Activated CD4-positive, alpha-beta T cell treated with anti-CD3 and anti-CD28 coated beads, Interleukin-2, amount 50 U/mL, for 4 hours (primary cell): ENCODE data around the gene PRKCE.

Experiments used
- DNase-seq, 2 experiments: peaks; one replicate each; pipeline ENCODE4 v3.0.0-alpha.2; 2020

The PRKCE gene

GRCh38 chr2:46032996-46033395 is 381.5 kb downstream of the PRKCE start:
- DNase-seq: no peak

- DNase-seq: no peak
Measured at GRCh38 chr2:46034535-46034934, 383.1 kb downstream of the PRKCE start.

DNA sequence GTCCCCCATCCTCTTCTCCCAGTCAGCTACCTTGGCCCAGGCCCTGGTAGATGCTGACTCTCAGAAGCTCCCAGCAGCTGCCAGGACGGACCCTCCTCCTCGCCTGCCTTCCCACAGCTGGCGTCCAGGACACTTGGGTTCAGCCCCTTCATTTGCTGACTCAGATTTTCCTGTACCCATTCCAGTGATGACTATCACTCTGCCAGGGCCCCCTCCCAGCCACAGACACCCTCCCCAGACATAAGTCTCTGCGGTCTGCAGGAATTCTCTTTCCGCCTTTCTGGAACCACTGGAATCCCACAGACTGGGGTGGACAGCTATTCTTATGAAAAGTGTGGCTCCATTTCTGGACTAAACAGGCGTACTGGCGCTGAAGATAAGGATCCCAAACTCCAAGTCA is 385.5 kb downstream of the PRKCE start:
- DNase-seq: no peak

- no peak for DNase-seq
Measured at GRCh38 chr2:46039543-46040303, 388.2 kb downstream of the PRKCE start.

DNA sequence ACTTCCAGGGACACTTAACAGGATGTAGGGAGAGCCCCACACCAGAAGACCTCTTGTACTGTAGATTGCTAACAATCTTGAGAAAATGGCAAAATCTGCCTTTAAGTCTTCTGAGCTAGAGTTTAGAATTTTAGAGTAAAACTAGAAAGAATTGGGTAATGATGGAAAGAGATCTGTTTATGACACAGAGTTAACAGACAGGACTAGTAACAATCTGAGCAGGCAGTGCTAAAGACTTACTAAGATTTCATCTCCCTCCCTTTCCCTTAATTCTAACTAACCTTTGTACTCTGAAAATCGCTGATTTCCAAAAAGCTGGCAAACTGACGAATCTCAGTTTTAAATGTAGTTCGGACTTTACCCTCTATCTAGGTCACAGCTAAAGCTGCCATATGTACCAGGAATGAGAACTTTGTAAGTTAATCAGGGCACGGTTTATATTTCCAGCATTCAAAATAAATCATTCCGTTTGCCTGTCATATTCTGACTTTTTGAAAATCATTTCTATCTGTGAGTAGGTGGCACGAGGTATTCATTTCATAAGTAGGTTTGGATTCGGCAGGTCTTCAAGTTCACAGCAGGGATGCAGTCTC is 389.2 kb downstream of the PRKCE start:
- DNase-seq: no peak

DNA sequence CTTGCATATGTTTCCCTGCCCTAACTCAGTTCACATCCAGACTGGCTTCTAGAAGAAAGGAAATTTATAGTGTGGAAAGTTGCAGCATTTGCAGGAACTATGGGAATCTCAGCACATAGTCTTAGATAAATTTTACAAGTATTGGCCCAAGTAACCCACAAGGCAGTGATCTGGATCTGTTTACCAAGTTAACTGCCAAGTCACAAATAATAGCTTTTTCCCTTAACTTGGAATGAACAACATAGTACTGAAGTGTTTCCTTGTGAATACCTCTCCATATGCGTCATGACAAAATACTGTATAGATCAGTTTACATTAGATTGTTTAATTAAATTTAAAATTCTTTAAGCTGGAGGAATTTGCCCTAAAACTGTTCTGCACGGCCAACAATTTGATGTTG is 390.0 kb downstream of the PRKCE start:
- no peak for DNase-seq

DNA sequence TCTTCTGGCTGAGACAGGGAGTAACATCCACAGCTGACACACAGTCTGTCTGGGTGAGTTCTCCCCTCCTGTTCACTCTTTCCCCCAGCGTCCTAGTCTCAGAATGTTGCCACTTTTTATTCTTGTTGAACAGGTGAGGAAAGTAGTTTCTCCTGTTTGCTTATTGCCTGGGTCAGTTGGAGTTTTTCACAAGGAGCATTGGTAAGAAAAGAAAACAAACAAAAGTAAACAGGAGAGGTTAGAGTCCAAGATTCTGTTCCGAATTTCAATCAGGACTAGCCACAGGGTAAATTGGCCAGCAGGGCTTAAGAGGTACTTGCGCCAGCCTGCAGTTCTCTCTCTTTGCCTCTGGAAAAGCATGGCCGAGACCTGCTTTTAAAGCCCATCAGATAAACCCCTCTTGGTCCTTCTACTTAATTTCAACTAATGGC is 390.7 kb downstream of the PRKCE start:
- no peak for DNase-seq

- no peak for DNase-seq
Measured at GRCh38 chr2:46042711-46043110, 391.2 kb downstream of the PRKCE start.

- DNase-seq: no peak
Measured at GRCh38 chr2:46045888-46046287, 394.4 kb downstream of the PRKCE start.

DNA sequence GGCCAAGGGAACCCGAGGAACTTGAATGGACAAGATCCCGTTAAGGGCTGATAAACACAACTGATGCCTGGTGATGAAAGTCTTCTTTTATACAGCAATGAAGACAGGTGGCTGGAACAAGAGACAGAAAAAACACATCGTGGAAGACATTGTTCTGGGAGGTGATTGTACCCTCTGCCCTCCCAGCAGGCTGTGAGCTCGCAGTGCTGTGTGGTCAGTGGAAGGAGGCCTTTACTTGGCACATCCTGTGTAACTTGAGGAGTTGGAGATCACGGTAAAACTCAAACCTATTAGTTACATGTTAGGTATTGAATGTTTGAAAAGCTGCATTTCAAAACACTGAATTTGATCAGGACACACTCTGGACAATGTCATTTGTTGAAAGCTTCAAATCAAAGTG is 395.8 kb downstream of the PRKCE start:
- DNase-seq: no peak

- no peak for DNase-seq
Measured at GRCh38 chr2:46048693-46049092, 397.2 kb downstream of the PRKCE start.

DNA sequence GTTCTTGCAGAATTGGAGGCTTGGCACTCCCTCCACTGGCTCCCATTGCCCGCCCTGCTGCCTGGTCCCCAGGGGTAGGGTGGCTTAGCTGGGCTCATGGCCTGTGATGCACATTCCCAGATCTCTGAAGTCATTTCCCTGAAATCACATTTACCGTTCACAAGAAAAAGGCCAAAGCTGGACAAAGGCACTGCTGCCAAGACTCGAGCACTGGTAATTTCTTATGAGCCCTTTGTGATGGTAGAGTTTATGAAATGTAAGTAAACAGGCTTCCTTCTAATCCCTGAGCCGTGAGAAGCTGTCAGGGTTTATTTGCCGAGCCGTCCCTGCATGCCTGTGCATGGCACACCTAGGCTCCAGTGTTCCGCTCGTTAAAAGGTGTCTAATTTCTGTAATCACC is 398.6 kb downstream of the PRKCE start:
- no peak for DNase-seq

- DNase-seq: no peak
Measured at GRCh38 chr2:46050489-46050888, 399.0 kb downstream of the PRKCE start.

DNA sequence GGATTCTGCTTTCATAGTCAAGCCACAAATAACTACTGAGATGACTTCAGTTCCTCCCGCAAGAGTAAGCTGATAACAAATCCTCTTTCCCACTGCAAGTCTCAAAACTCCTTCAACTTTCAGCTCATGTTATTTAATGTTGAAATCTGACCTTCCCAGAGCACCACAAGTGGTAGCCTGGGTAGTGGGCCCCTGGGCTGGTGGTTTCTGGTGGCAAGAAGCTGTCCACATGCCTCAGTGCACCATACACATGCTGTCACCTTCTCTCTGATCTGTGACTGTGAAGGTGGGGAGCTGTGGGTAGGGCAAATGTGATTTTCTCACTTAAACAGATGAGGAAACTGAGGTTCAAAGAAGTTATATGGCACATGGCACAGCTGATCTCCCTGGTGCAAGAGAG is 399.6 kb downstream of the PRKCE start:
- DNase-seq: no peak

DNA sequence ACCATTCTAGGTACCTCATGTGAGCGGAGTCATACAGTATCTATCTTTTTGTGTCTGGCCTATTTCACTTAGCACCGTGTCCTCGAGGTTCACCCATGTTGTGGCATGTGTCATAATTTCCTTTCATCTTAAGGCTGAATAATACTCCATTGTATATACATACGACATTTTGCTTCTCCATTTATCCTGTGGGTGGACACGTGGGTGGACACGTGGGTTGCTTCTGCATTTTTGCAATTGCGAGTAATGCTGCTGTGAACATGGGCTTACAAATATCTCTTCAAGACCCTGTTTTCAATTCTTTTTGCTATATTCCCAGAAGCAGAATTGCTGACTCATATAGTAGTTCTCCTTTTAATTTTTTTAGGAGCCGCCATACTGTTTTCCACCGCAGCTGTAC is 402.1 kb downstream of the PRKCE start:
- DNase-seq: no peak

DNA sequence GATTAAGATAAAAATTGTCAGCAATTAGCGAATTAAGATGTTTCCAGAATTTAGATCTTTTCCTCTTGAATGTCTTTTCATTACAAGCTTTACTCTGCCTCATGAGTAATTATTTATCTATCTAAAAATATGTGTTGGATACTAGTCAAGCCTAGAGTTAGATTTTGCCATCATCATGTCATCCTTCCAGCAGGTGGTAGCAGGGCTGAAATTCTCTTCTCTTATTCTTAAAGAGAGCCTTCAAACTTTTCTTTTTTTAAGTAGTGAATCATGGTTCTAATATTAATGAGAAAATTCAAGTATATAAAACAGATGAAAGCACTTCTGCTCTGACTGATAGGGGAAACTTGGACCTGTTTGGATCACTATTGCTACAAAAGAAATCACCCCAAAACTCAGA is 405.1 kb downstream of the PRKCE start:
- no peak for DNase-seq

DNA sequence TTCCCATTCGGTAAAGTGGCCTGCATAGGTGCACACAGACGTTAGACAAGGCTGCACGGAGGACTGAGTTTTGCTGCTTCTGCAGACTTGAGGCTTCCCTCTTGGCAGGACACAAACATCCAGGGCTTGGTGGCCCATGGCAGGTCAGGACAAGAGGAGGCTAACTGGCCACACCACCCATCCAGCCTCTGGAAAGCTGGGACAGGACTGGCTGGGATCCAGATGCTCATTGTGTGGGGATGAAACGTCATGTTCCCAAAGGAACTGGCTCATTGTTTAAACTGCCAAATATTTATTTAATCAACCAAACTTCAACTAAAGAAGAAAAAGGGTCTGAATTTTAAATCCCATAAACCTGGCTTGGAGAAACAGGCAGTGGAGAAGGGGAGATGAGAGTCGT is 406.7 kb downstream of the PRKCE start:
- no peak for DNase-seq

DNA sequence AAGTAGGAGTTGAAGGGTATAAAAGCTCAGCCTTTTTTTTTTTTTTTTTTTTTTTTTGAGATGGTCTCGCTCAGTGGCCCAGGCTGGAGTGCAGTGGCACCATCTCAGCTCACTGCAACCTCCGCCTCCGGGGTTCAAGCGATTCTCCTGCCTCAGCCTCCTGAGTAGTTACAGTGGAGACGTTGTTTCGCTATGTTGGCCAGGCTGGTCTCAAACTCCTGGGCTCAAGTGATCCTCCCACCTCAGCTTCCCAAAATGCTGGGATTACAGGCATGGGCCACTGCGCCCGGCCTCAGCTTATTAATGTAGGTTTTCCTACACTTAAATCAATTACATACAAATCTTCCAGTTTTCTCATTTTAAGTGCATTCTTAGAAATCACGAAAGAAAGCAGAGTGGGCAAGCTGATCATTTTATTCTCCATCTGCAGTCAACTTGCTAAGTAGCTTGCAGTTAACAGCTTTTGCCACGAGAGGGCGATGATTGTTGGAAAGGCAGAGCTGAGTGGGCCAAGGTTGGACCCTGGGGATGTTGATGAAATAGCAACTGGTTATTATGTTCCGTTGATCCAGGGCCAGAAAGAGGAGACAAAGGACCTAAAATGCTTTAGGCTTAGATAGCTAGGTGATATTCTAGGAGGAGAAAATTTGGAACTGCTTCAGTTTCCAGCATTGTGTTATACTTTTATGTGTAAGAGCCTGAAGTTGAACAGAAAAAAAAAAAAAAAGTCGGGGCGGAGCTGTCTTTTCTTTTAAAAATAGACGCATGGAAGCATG is 411.4 kb downstream of the PRKCE start:
- peak; percentile 62 for DNase-seq

GRCh38 chr2:46064396-46064795 is 412.9 kb downstream of the PRKCE start:
- DNase-seq: no peak

- no peak for DNase-seq
Measured at GRCh38 chr2:46065152-46065551, 413.7 kb downstream of the PRKCE start.

DNA sequence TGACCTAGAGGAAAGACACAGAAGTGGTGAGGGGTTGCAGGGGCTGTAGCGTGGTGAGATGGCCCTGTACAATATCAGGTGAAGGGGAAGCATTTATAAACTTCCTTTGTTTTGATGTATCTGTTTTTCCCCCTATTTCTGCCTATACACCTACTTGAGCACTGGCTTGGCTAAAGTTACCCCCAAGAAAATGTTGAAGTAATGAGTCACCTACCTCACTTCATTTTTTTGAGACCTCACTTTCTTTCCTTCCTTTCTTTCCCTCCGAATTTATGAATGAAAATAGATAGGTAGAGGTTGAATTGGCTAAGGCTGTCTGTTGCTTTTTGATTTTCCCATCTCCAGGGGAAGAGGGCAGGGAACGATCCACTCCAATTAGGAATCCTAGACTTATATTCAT is 414.6 kb downstream of the PRKCE start:
- no peak for DNase-seq

DNA sequence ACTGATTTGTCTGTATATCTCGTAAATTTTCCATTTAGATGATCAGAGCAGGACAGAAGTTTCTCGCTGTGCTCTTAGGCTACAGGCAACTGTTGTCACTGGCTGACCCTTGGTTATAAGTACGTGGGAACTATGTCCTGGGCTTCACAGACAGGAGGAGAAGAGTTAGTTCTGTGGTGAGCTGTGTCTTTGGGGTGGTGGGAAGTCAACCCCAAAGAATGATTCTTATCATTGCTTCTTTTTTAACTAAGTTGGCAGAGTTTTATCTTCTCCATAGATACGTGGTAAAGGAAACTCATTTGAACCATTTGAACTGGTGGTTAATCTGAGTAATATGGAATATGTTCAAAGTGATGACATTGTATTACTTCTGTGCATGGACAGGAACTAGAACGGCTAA is 415.1 kb downstream of the PRKCE start:
- DNase-seq: no peak

DNA sequence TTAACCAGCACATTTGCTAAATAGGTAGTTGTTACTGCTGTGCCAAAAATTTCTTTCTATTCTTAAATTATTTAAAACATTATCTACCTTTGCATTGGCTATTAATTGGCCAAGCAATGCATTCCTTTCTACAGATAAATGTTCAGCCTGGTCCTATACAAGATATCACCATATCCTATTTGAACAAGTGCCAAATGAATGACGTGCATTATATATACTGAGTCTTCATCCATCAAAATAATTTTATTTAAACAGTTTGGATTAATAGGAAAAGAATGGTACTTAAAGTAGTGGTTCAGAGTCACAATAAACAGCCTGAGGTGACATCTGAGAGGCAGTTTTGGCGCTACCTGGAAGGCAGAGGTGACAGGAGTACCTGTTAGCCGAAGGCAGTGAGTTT is 415.6 kb downstream of the PRKCE start:
- no peak for DNase-seq
